ENCODE data around the gene KCTD1.

DNA sequence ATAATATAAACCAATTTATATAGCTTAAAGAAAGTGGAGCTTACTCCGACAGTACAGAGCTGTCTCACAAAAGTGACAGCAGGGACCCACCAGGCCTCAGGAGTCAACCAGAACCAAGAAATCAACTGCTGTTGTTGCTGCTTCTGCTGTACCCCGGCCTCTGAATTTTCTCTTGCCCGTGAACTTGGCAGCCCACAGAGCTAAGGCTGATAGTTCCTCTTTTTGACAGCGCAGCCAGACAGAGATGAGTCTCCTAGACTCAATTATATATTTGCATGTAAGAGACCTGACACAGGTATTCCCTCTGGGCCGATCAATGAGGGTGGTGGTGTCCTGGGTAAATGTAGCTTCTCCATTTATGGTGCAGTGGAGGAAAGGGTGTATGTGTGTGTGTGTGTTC is 109.4 kb downstream of the KCTD1 start:
- TF ChIP-seq, protein P1, sequence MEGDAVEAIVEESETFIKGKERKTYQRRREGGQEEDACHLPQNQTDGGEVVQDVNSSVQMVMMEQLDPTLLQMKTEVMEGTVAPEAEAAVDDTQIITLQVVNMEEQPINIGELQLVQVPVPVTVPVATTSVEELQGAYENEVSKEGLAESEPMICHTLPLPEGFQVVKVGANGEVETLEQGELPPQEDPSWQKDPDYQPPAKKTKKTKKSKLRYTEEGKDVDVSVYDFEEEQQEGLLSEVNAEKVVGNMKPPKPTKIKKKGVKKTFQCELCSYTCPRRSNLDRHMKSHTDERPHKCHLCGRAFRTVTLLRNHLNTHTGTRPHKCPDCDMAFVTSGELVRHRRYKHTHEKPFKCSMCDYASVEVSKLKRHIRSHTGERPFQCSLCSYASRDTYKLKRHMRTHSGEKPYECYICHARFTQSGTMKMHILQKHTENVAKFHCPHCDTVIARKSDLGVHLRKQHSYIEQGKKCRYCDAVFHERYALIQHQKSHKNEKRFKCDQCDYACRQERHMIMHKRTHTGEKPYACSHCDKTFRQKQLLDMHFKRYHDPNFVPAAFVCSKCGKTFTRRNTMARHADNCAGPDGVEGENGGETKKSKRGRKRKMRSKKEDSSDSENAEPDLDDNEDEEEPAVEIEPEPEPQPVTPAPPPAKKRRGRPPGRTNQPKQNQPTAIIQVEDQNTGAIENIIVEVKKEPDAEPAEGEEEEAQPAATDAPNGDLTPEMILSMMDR (conservative IDR thresholded peaks at IDR 0.05; ENCODE audit: low read depth, low read length): no peak
- no peak for TF ChIP-seq EZH2 (IDR thresholded peaks at IDR 0.05; ENCODE audit: borderline replicate concordance, low read depth, low read length, poor library complexity, severe bottlenecking)
